Measurements from ENCODE around the gene QSER1.
"Not testable (repeated sequence)": the region's sequence is repeated elsewhere in the genome, so short reads cannot be mapped to it uniquely, and the experiment has no call there.

QSER1 gene

GRCh38 chr11:32864555-32864954, 28.1 kb upstream of the QSER1 start:
- no peak for TF ChIP-seq CTCF (IDR thresholded peaks at IDR 0.05; ENCODE audit: poor library complexity, severe bottlenecking)
- H3K36me3 ChIP-seq (ENCODE audit: low read depth), result no peaks in the 10 kb centered on the region
- no peaks in the 10 kb centered on the region for H3K4me1 ChIP-seq (ENCODE audit: insufficient read depth, poor library complexity, severe bottlenecking)
- H3K27ac ChIP-seq (ENCODE audit: poor library complexity, severe bottlenecking), result no peak overlapping the region
- ATAC-seq (ENCODE audit: low read depth) (no peak), DNase-seq (ENCODE audit: low spot score) (no peak)
- no peak overlapping the region for H3K4me3 ChIP-seq (ENCODE audit: severe bottlenecking)
- no peaks in the 10 kb centered on the region for H3K9me3 ChIP-seq (ENCODE audit: severe bottlenecking)
- no peaks in the 10 kb centered on the region for H3K27me3 ChIP-seq (ENCODE audit: insufficient read depth, poor library complexity, severe bottlenecking)

- not testable (repeated sequence) for H3K9me3 ChIP-seq (ENCODE audit: severe bottlenecking); H3K4me1 ChIP-seq (ENCODE audit: insufficient read depth, poor library complexity, severe bottlenecking); H3K4me3 ChIP-seq (ENCODE audit: severe bottlenecking); H3K36me3 ChIP-seq (ENCODE audit: low read depth); H3K27me3 ChIP-seq (ENCODE audit: insufficient read depth, poor library complexity, severe bottlenecking); H3K27ac ChIP-seq (ENCODE audit: poor library complexity, severe bottlenecking); ATAC-seq (ENCODE audit: low read depth); DNase-seq (ENCODE audit: low spot score)
Measured at GRCh38 chr11:32868752-32869151, 23.9 kb upstream of the QSER1 start.

GRCh38 chr11:32870676-32871075, 21.9 kb upstream of the QSER1 start:
- no peaks in the 10 kb centered on the region for H3K27me3 ChIP-seq (ENCODE audit: insufficient read depth, poor library complexity, severe bottlenecking)
- H3K36me3 ChIP-seq (ENCODE audit: low read depth), result no peaks in the 10 kb centered on the region
- H3K9me3 ChIP-seq (ENCODE audit: severe bottlenecking), result no peaks in the 10 kb centered on the region
- ATAC-seq (ENCODE audit: low read depth), result peak; percentile 58; the same call in 2 of the 3 replicates
- DNase-seq (ENCODE audit: low spot score), result no peak
- no peak overlapping the region for H3K27ac ChIP-seq (ENCODE audit: poor library complexity, severe bottlenecking)
- no peak overlapping the region for H3K4me3 ChIP-seq (ENCODE audit: severe bottlenecking)
- TF ChIP-seq CTCF (IDR thresholded peaks at IDR 0.05; ENCODE audit: poor library complexity, severe bottlenecking), result peak; percentile 42
- H3K4me1 ChIP-seq (ENCODE audit: insufficient read depth, poor library complexity, severe bottlenecking), result no peaks in the 10 kb centered on the region

GRCh38 chr11:32874132-32874531, 18.5 kb upstream of the QSER1 start:
- TF ChIP-seq CTCF (IDR thresholded peaks at IDR 0.05; ENCODE audit: poor library complexity, severe bottlenecking), result no peak
- Histone ChIP-seq H3K27ac (ENCODE audit: poor library complexity, severe bottlenecking) (no peak overlapping the region), H3K27me3 (ENCODE audit: insufficient read depth, poor library complexity, severe bottlenecking) (no peaks in the 10 kb centered on the region), H3K36me3 (ENCODE audit: low read depth) (no peaks in the 10 kb centered on the region), H3K9me3 (ENCODE audit: severe bottlenecking) (no peaks in the 10 kb centered on the region), H3K4me1 (ENCODE audit: insufficient read depth, poor library complexity, severe bottlenecking) (no peaks in the 10 kb centered on the region), H3K4me3 (ENCODE audit: severe bottlenecking) (no peak overlapping the region)
- ATAC-seq (ENCODE audit: low read depth) (no peak), DNase-seq (ENCODE audit: low spot score) (no peak)

- ATAC-seq (ENCODE audit: low read depth) (peak; percentile 73), DNase-seq (ENCODE audit: low spot score) (no peak)
- H3K4me3 ChIP-seq (ENCODE audit: severe bottlenecking), result no peak overlapping the region
- H3K27ac ChIP-seq (ENCODE audit: poor library complexity, severe bottlenecking), result no peak overlapping the region
- no peaks in the 10 kb centered on the region for H3K4me1 ChIP-seq (ENCODE audit: insufficient read depth, poor library complexity, severe bottlenecking)
- no peak for TF ChIP-seq CTCF (IDR thresholded peaks at IDR 0.05; ENCODE audit: poor library complexity, severe bottlenecking)
- H3K27me3 ChIP-seq (ENCODE audit: insufficient read depth, poor library complexity, severe bottlenecking), result no peaks in the 10 kb centered on the region
- H3K36me3 ChIP-seq (ENCODE audit: low read depth), result no peaks in the 10 kb centered on the region
- no peaks in the 10 kb centered on the region for H3K9me3 ChIP-seq (ENCODE audit: severe bottlenecking)
Measured at GRCh38 chr11:32881286-32881685, 11.3 kb upstream of the QSER1 start.

All from RWPE2 (cell line).